H4 (cell line): ENCODE results near the gene IL36B. TPM values are rescaled to one million over a fixed set of nuclear protein-coding genes. Genes with fewer than 3 reads are reported as not detected.

ENCODE experiments used
- DNase-seq: peaks from one replicate; pipeline ENCODE4 v3.0.0-alpha.2; 2015; ENCODE audit warnings: low spot score
- total RNA-seq: library from RNA; depleted of rRNA; stranded (reverse); fragments of >200 nt; shearing (Covaris generic); gene quantifications from 2 replicates; pipeline ENCODE4 v1.2.3, GENCODE V29; 2014; rRNA removed

Gene IL36B
- total RNA-seq, 1 experiment from 2014 or later = not detected

DNA sequence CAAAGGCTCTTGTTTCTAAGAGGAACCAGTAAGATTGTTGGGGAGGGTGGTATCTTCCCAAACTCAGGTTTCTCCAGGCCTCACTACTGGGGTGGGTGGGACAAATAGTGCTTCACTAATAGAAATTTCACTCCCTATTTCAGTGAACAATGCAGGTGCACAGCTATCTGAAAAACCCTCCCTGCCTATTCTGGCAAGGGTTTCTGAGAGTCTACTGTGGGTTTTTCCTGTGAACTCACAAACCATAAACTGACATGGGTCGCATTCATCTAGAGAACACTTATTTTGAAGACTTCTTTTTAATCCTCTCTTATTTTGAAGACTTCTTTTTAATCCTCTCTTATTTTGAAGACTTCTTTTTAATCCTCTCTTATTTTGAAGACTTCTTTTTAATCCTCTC lies 43.0 kb downstream of the IL36B start:
- DNase-seq = no peak

DNA sequence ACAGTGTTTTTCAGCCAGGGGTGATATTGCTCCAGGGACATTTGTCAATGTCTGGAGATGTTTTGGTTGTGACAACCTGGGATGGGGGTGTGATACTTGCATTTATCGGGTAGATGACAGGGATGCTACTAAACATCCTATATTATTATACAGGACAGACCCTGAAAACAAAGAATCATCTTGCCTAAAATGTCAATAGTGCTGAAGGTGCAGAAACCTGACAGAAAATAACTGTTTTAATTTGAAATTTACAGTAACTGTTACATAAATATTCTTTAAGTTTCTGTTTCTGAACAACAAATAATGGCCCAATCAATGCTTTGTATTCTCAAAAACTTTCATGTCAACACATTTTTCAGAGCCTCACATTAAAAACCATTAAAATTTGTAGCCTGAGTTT lies 45.4 kb downstream of the IL36B start:
- no peak for DNase-seq

DNA sequence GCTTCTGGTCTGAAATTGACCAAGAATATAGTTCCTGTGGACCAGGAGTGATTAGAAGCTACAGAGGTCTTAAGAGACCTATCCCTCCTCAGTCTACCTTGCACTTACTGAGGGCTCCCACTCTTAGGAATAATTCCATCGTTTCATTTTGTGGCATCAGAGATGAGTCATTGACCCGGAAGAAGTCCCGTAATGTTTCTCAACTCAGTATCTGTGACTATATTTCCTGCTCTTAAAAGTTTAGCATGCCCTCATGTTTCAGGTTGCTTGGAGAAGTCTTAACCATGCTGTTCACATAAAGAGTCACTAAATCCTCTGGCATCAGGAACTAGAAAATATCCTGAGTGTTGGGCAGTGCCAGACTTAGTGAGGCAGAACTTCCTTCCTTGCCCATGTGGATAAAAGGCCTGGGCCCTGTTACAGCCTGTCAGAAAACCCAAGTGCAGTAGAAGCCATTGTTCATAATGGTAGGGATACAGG lies 47.6 kb downstream of the IL36B start, which contains the start of gene IL36A:
IL36A (plus strand) TSS at position 430 of the 480 bp plus-strand sequence. CDS start 413 bp downstream, outside the sequence.
- no peak for DNase-seq

DNA sequence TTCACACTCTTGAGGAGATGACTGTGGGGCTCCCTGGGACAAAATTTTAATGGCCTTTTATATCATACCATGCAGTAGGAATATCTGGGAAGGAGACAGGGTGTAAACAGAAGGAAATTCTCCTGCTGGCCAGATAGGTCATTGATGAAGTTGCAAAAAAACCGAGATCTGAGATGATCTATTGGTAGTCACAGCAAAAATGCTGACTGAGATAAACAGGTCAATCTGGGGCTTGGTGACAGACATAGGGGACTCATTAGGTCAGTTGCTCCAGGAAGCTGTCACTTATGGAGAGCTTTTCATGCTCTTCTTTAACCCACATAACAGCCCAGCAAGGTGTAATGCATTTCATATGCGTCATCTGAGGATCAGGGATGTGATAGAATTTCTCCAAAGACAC lies 50.0 kb downstream of the IL36B start:
- DNase-seq = no peak

DNA sequence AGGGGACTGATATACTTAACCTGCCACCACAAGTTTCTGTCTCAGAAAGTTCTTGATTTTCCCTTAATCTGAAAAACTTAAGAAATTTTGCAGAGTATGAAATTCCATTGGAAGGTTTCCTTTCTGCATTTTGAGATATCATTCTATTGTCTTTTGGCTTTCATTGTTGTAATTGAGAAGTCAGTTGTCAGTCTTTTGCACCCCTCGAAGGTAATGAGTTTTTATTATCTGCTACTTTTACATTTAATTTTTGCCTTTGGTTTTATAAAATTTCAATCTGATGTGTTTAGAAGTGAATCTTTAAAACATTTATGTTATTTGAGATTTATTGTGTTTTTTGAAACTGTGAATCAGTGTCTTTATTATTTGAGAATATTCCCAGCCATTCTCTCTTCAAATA lies 52.2 kb downstream of the IL36B start:
- no peak for DNase-seq

DNA sequence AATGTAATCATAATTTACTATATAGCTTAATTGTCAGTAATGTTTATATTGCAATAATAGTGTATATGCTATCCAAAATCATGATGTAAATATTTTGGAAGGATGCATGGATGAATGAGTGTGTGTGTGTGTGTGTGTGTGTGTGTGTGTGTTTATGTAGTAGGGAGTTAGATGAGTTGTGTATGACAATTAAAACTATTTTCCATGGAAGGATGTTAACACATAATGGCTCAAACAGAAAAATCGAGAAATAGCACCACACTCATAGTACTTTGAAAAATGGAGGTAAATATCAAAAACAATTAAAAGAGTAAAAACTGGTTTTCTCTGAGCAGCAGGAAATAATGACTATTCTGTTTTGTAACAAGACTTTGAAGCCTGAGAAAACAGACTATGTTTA lies 55.5 kb downstream of the IL36B start:
- no peak for DNase-seq

DNA sequence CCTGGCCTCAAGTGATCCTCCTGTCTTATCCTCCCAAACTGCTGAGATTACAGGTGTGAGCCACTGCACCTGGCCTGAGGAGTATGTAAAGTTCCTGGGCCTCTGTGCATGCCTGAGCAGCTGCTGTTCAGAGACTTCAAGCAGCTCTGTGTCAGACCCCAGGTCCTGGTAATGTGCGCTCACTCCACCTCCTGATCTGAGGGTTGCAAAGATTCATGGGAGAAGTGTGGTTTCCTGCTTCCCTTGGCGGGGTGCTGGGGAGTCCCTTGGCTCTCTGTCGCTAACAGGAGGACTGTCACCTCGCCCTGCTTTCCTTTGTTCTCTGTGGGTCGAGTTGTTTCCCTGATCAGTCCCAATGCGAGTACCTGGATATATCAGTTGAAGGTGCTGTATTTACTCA lies 56.0 kb downstream of the IL36B start:
- DNase-seq = no peak

DNA sequence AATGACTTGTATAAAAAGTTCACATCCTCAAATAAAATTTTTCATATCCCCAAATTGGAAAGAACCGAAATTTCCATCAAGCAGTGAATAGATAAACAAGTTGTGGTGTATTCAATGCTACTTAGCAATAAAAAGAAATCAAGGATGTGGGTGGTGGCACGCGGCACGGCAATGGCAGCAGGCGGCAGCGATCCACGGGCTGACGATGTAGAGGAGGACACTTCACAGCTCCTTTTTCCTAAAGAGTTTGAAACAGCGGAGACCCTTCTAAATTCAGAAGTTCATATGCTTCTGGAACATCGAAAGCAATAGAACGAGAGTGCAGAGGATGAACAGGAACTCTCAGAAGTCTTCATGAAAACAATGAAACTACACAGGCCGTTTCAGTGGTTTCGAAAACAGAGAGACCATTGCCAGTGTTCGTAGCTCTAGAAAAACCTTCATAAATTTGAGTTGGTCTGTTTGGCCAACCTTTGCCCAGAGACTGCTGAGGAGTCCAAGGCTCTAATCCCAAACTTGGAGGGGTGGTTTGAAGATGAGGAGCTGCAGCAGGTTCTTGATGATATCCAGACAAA lies 57.2 kb downstream of the IL36B start:
- DNase-seq = no peak

DNA sequence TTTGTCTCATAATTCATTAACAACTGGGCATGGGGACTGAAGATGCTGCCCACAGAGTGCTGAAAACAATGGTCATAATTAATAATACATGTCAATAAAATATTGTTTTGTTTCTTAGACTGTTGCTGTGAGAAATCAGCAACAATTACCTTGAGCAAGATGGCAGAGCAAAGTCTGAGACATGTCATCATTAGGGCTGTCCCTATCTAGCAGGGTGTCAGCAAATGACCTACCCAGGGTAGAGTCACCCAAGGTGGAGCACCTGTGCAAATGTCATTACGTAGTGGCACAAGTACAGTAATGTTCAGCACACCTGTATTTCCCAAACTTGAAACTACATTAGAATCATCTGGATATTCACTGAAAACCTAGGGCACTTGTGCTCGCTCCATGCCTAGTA lies 58.0 kb downstream of the IL36B start:
- no peak for DNase-seq

DNA sequence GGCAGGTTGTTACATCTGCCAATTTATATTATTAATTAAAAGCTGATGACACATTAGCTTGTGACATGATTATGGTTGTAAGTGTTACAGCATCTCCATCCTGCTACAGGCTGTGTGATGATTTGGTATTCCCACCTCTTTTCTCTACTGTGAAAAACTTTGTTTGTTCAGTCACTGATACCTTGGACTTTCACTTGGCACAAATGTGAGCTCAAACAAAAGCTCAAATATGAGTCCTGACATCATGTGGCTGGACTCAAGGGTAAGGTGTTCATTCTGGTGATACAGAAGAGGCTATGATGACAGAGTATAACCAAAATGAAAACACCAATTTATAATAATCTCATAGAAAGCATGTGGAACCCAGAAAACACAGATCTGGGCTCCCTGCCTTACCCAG lies 58.8 kb downstream of the IL36B start:
- no peak for DNase-seq

DNA sequence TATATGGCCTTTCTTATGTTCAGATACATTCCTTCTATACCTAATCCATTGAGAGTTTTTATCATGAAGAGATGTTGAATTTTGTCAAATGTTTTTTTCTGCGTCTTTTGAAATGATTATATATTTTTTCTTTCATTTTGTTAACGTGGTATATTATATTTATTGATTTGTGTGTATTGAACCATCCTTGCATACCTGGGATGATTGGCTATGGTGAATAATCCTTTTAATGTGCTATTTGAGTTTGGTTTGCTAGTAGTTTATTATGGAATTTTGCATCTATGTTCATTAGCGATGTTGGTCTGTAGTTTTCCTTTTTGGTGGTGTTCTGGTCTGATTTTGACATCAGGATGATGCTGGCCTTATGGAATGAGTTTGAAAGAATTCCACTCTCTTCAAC lies 63.1 kb downstream of the IL36B start:
- no peak for DNase-seq

DNA sequence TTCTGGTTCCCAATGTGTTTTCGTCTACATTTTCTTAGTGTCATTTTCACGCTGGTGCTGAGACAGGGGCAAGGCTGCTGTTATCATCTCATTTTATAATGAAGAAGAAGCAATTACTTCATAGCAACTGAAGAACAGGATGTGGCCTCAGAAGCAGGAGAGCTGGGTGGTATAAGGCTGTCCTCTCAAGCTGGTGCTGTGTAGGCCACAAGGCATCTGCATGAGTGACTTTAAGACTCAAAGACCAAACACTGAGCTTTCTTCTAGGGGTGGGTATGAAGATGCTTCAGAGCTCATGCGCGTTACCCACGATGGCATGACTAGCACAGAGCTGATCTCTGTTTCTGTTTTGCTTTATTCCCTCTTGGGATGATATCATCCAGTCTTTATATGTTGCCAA lies 67.6 kb downstream of the IL36B start:
- DNase-seq = no peak

DNA sequence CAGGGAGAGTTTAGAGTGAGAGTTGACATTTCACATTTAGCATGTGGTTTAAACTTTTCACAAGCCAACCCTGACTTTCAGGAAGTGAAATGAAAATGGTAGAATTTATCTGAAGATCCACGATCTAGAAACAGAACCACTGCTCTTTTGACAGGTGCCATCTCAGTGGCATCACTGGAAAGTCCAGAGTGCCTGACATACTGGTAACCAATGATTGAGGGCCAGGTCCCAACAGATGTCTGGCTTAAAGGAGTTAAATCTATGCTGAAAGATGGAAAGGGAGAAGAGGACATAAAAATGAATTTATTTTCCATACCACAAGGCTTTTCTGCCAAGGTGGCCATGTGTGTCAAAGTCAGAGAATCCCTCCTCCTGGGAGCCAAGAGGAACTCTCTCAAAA lies 72.1 kb downstream of the IL36B start:
- DNase-seq = no peak

DNA sequence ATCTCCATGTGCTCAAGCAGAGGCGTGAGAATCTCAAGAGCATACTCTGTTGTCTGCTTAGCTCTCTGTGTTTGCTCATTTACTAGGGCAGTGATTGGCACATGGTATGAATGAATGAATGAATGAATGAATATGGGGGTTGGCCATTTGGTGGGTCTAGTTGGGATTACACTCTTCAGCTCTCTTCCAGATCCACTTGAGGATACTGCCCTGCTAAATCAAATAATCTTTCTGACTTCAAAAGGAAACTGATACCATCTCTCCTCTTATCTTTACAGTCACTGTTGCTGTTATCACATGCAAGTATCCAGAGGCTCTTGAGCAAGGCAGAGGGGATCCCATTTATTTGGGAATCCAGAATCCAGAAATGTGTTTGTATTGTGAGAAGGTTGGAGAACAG lies 72.9 kb downstream of the IL36B start:
- no peak for DNase-seq

DNA sequence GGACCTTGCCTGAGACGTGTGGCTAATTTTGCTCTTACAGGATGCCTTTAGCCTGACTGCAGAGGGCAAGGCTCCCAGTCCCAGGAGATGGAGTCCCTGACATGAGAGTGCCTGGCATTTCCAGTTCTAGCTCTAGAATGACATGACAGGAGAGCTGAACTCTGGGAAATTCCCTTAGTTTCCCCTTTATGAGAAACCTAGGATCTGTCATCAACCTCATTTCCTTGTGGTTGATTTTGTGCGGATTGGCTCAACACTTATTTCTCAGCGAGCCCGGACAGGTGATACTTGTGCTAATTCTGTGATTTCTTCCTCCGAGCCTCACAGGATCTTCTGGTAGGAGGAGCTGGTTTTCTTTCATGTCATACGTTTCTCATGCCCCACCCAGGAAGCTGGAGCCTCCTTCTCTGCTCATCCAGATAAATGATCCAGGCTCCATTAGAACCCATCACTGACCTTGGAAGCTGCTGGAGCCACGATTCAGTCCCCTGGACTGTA lies 75.1 kb downstream of the IL36B start, which contains the start of gene IL36G:
IL36G (plus strand) TSS at position 448 of the 498 bp plus-strand sequence. CDS start 633 bp downstream, outside the sequence.
- DNase-seq = no peak

Other genes with a start within 250 kb of the IL36B start
- not detected in 2 replicates for gene IL1B, start 216.1 kb downstream of the IL36B start, total RNA-seq
- gene IL37, start 141.7 kb downstream of the IL36B start, total RNA-seq = not detected in 2 replicates
- not detected in 2 replicates for gene IL36G, start 74.9 kb downstream of the IL36B start, total RNA-seq
- gene IL36A, start 47.4 kb downstream of the IL36B start, total RNA-seq = not detected in 2 replicates
- gene IL36RN, start 6.3 kb upstream of the IL36B start, total RNA-seq = not detected in 2 replicates
- not detected in 2 replicates for gene IL1F10, start 15.1 kb upstream of the IL36B start, total RNA-seq
- gene IL1RN, start 74.7 kb upstream of the IL36B start, total RNA-seq = 0.17 TPM in 1 of 2 replicates, not detected in the other
- 1.4 and 1.5 TPM in 2 replicates for gene PSD4, start 121.1 kb upstream of the IL36B start, total RNA-seq
- gene PAX8, start 226.1 kb upstream of the IL36B start, total RNA-seq = 0.08 TPM in 1 of 2 replicates, not detected in the other